A549 (cell line): ENCODE measurements around the gene NNMT. TPM values are rescaled to one million over a fixed set of nuclear protein-coding genes. Genes with fewer than 3 reads are reported as not detected.

ENCODE experiments used
- ATAC-seq, 2 experiments: fragments of 200-7000 bp in 1 of 2; fragments of >200 bp in 1 of 2; cut with Nextera tagmentation in 1 of 2; cut with Tn5 transposase in 1 of 2; 3 replicates each; pipeline versions ENCODE4 v1.8.0 to v1.9.1; 2018 to 2020; ENCODE audit warnings: mild to moderate bottlenecking in 1 of 2, moderate library complexity in 1 of 2
- CTCF ChIA-PET: fragments of 300-600 bp; sonication (Branson Sonifier 250); formaldehyde crosslinking; extraction: SDS; loops from one replicate; lab custom pipeline; 2021; ENCODE audit warnings: antibody characterized with exemption, inconsistent platforms; lab: Yijun Ruan, JAX
- POLR2A ChIA-PET: fragments of 350-600 bp; formaldehyde crosslinking; extraction: SDS; loops from one replicate; lab custom pipeline; 2021; ENCODE audit warnings: antibody characterized with exemption, inconsistent platforms; lab: Yijun Ruan, JAX
- DNase-seq, 2 experiments: peaks; one replicate each; pipeline versions ENCODE4 v3.0.0 to v3.0.0-alpha.2; 2011 to 2016; ENCODE audit warnings: low read depth in 1 of 2, low spot score in 1 of 2
- FAIRE-seq: peaks from 2 replicates; lab custom pipeline; 2011; peaks lifted over from hg19 to GRCh38; lab: Jason Lieb, UNC
- H3K27ac ChIP-seq, 2 experiments: fragments of >200 bp; sonication (Bioruptor Twin); formaldehyde crosslinking; 3 replicates each; pipeline ENCODE4 v1.5.1; 2016 to 2017
- H3K4me1 ChIP-seq: fragments of >200 bp; sonication (Bioruptor Twin); formaldehyde crosslinking; 3 replicates; pipeline ENCODE4 v1.6.1; 2016
- H3K4me2 ChIP-seq: fragments of >200 bp; sonication (Bioruptor Twin); formaldehyde crosslinking; 3 replicates; pipeline ENCODE4 v1.6.1; 2016
- H3K4me3 ChIP-seq: fragments of >200 bp; sonication (Bioruptor Twin); formaldehyde crosslinking; 3 replicates; pipeline ENCODE4 v1.5.1; 2016
- H3K9me3 ChIP-seq: fragments of >200 bp; sonication (Bioruptor Twin); formaldehyde crosslinking; 3 replicates; pipeline ENCODE4 v1.6.1; 2016
- CBX2 ChIP-seq: fragments of 200-600 bp; sonication (generic); IDR thresholded peaks from 2 replicates; pipeline ENCODE4 v1.6.1; 2016; ENCODE audit warnings: low read depth, mild to moderate bottlenecking, borderline replicate concordance
- CEBPB ChIP-seq, 2 experiments: fragments of >200 bp in 1 of 2; sonication (Bioruptor Twin) in 1 of 2; formaldehyde crosslinking in 1 of 2; IDR thresholded peaks; 2 replicates each; pipeline ENCODE4 v1.6.1; 2012 to 2016
- E2F6 ChIP-seq: IDR thresholded peaks from 2 replicates; pipeline ENCODE4 v1.6.1; 2012; ENCODE audit warnings: low read depth, borderline replicate concordance
- EHMT2 ChIP-seq: fragments of 200-600 bp; sonication (generic); IDR thresholded peaks from 2 replicates; pipeline ENCODE4 v1.6.1; 2016; ENCODE audit warnings: antibody characterized with exemption, low read depth, mild to moderate bottlenecking, moderate library complexity
- FOXS1 ChIP-seq: fragments of 250-450 bp; sonication (Bioruptor Pico); IDR thresholded peaks from 2 replicates; pipeline ENCODE4 v1.5.0; 2020; ENCODE audit warnings: mild to moderate bottlenecking, moderate library complexity
- HEYL ChIP-seq: fragments of 250-450 bp; sonication (Bioruptor Pico); IDR thresholded peaks from 2 replicates; pipeline ENCODE4 v1.8.0; 2021; ENCODE audit warnings: mild to moderate bottlenecking, moderate library complexity
- KDM1A ChIP-seq: fragments of 200-600 bp; sonication (generic); IDR thresholded peaks from 2 replicates; pipeline ENCODE4 v1.6.1; 2016; ENCODE audit warnings: low read depth, mild to moderate bottlenecking
- KDM5A ChIP-seq: fragments of 200-600 bp; sonication (generic); IDR thresholded peaks from 2 replicates; pipeline ENCODE4 v1.6.1; 2016; ENCODE audit warnings: antibody characterized with exemption, mild to moderate bottlenecking
- MAFK ChIP-seq: fragments of 450-650 bp; IDR thresholded peaks from 2 replicates; pipeline ENCODE4 v1.6.1; 2014; ENCODE audit not compliant: partially characterized antibody
- MAX ChIP-seq: IDR thresholded peaks from 2 replicates; pipeline ENCODE4 v1.6.1; 2012
- MYC ChIP-seq: IDR thresholded peaks from 2 replicates; pipeline ENCODE4 v1.6.1; 2012; ENCODE audit warnings: mild to moderate bottlenecking, inconsistent platforms, low read length, improper control_type of control experiment, borderline replicate concordance
- NPAS2 ChIP-seq: fragments of 250-450 bp; sonication (Bioruptor Pico); IDR thresholded peaks from 2 replicates; pipeline ENCODE4 v1.8.0; 2022; ENCODE audit warnings: mild to moderate bottlenecking, moderate library complexity, borderline replicate concordance
- PBX3 ChIP-seq: IDR thresholded peaks from 2 replicates; pipeline ENCODE4 v1.6.1; 2012
- RFX5 ChIP-seq: fragments of 450-650 bp; IDR thresholded peaks from 2 replicates; pipeline ENCODE4 v1.7.1; 2014; ENCODE audit warnings: antibody characterized with exemption, mild to moderate bottlenecking, moderate library complexity
- SREBF2 ChIP-seq: fragments of 450-650 bp; IDR thresholded peaks from 2 replicates; pipeline ENCODE4 v1.6.1; 2014; ENCODE audit warnings: mild to moderate bottlenecking, moderate library complexity
- USF2 ChIP-seq: fragments of 450-650 bp; IDR thresholded peaks from 2 replicates; pipeline ENCODE4 v1.6.1; 2014; ENCODE audit warnings: antibody characterized with exemption
- ZC3H11A ChIP-seq: fragments of 450-650 bp; IDR thresholded peaks from 2 replicates; pipeline ENCODE4 v1.6.1; 2014; ENCODE audit warnings: antibody characterized with exemption, mild to moderate bottlenecking
- ZSCAN20 ChIP-seq: fragments of 250-450 bp; sonication (Bioruptor Pico); IDR thresholded peaks from 2 replicates; pipeline ENCODE4 v1.8.0; 2022; ENCODE audit warnings: mild to moderate bottlenecking, moderate library complexity
- WGBS: methylation state at CpG from one replicate; pipeline ENCODE4 v1.1.6; 2017; ENCODE audit errors: missing lambda C conversion rate; 5-methylcytosine and 5-hydroxymethylcytosine counted together
- polyA plus RNA-seq, 4 experiments: library from polyadenylated mRNA; depleted of rRNA in 3 of 4; stranded (reverse); fragments of >200 nt; fragmentation: RNase III in 1 of 4; extraction: RNeasy Plus Mini Kit Qiagen cat#74134 plus additional on column Dnase treatment in 1 of 4; gene quantifications; 2 replicates in 3 of 4; 3 replicates in 1 of 4; pipeline ENCODE4 v1.2.3, GENCODE V29; 2011 to 2017
- TF ChIP-seq, protein P1 (sequence below): fragments of 250-450 bp; sonication (Bioruptor Pico); IDR thresholded peaks from 2 replicates; pipeline ENCODE4 v1.5.0; 2021; ENCODE audit warnings: mild to moderate bottlenecking, moderate library complexity, borderline replicate concordance

Gene NNMT
- polyA plus RNA-seq, 2 of the 4 experiments (the other 2 are of a cell fraction) = 285 to 421 TPM

DNA sequence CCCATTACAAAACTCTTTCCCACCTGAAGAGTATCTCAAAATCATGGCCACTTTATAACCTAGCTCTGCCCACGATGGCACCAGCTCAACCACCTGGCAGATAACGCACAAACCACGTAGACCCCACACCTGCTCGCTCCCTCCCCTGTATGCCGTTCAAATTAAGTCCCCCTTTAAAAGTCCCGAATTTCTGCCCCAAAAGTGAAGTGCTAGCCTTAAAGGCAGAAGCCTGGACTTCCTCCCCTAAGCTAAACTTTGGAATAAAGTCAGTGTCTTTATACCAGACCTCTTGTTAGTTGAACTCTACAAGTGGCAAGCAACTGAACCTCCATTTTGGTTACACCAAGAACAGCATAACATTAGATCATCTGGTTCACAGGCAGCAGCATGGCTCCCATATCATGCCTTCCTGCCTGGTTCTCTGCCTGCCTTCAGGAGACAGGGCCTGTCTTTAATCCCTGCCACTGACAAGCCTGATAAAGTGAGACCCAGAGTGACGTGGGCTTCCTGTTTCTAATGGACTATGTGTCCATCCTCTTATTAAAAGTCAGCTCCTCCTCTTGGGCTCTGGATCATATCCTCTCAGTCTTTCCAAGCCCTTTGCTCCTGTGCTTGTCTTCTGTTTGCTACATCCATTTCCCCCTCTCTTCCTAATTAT is 32.6 kb upstream of the NNMT start:
- TF ChIP-seq EHMT2 = no peak
- TF ChIP-seq ZSCAN20 = no peak
- TF ChIP-seq MAX = no peak
- TF ChIP-seq KDM5A = no peak
- TF ChIP-seq ZC3H11A = no peak
- no peak for TF ChIP-seq HEYL (CRISPR knock-in tag)
- TF ChIP-seq USF2 = no peak
- TF ChIP-seq CBX2 = no peak
- no peak for TF ChIP-seq PBX3
- TF ChIP-seq MYC = no peak
- no peak for TF ChIP-seq E2F6
- TF ChIP-seq SREBF2 = no peak
- TF ChIP-seq KDM1A = no peak
- TF ChIP-seq CEBPB (IDR thresholded peaks at IDR 0.05) = no peak
- TF ChIP-seq RFX5 = no peak
- TF ChIP-seq FOXS1 (CRISPR knock-in tag) = no peak
- TF ChIP-seq MAFK = no peak
- no peak for TF ChIP-seq NPAS2
- Histone ChIP-seq H3K4me1 (0 out of 3 replicates have a peak, but pooled peaks cover 5% of the 10 kb centered on the region), H3K4me3 (no peak overlapping the region), H3K4me2 (no peak overlapping the region), H3K9me3 (no peaks in the 10 kb centered on the region), H3K27ac (no peak overlapping the region)
- 57% methylated on average over 7 of the region's 7 CpGs for WGBS
- CTCF ChIA-PET = interaction anchor here (0.8 to 11.2 kb wide), 17 partner anchors 8 to 497 kb away, joined by 3 to 315 read pairs (median 18); no protein-coding TSS in a partner anchor
- DNase-seq = no peak
- POLR2A ChIA-PET = no interaction called here
- no peak for ATAC-seq
- no peak for FAIRE-seq

GRCh38 chr11:114264381-114264780 is 31.8 kb upstream of the NNMT start:
- H3K4me3 ChIP-seq = no peak overlapping the region
- CTCF ChIA-PET = interaction anchor here (5.1 to 11.2 kb wide), 6 partner anchors 12 to 459 kb away, joined by 27 to 315 read pairs (median 122); no protein-coding TSS in a partner anchor
- TF ChIP-seq, protein P1, sequence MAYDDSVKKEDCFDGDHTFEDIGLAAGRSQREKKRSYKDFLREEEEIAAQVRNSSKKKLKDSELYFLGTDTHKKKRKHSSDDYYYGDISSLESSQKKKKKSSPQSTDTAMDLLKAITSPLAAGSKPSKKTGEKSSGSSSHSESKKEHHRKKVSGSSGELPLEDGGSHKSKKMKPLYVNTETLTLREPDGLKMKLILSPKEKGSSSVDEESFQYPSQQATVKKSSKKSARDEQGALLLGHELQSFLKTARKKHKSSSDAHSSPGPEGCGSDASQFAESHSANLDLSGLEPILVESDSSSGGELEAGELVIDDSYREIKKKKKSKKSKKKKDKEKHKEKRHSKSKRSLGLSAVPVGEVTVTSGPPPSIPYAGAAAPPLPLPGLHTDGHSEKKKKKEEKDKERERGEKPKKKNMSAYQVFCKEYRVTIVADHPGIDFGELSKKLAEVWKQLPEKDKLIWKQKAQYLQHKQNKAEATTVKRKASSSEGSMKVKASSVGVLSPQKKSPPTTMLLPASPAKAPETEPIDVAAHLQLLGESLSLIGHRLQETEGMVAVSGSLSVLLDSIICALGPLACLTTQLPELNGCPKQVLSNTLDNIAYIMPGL (CRISPR knock-in tag) = no peak
- no peak overlapping the region for H3K27ac ChIP-seq
- POLR2A ChIA-PET = no interaction called here
- H3K4me1 ChIP-seq = 0 out of 3 replicates have a peak, but pooled peaks cover 5% of the 10 kb centered on the region
- H3K9me3 ChIP-seq = no peaks in the 10 kb centered on the region
- ATAC-seq (no peak), DNase-seq (no peak), FAIRE-seq (no peak)
- no peak overlapping the region for H3K4me2 ChIP-seq
- 41% methylated on average over 2 of the region's 2 CpGs for WGBS
